K562 (cell line): Measurements from ENCODE around the gene MAPK8IP1. TPM values are rescaled to one million over a fixed set of nuclear protein-coding genes. Genes with fewer than 3 reads are reported as not detected.
A peak's percentile ranks its signal among the peaks of the same experiment; 100 is the strongest.

Source experiments
- NR2C2 ChIP-seq, 2 experiments: fragments of 200-800 bp in 1 of 2; sonication (Bioruptor generic) in 1 of 2; sonication (generic) in 1 of 2; formaldehyde crosslinking in 1 of 2; IDR thresholded peaks; 2 replicates each; pipeline versions ENCODE4 v1.6.1 to v1.8.0; 2016 to 2022; ENCODE audit warnings: mild to moderate bottlenecking in 1 of 2, missing compliant biosample characterization in 1 of 2, missing genetic modification characterization in 1 of 2, missing genetic modification reagents in 1 of 2
- SRSF9 ChIP-seq: fragments of 200-400 bp; formaldehyde crosslinking; IDR thresholded peaks from 2 replicates; pipeline ENCODE4 v1.6.1; 2017; ENCODE audit warnings: low read depth, low read length, borderline replicate concordance
- STAG1 ChIP-seq: sonication (generic); formaldehyde crosslinking; IDR thresholded peaks from 2 replicates; pipeline ENCODE4 v1.5.0; 2020; ENCODE audit warnings: missing genetic modification reagents, borderline replicate concordance
- THRAP3 ChIP-seq: fragments of 450-650 bp; IDR thresholded peaks from 2 replicates; pipeline ENCODE4 v1.6.1; 2016; ENCODE audit warnings: mild to moderate bottlenecking, inconsistent platforms, borderline replicate concordance
- ZC3H11A ChIP-seq: IDR thresholded peaks from 2 replicates; pipeline ENCODE4 v1.6.1; 2012; ENCODE audit warnings: low read depth, low read length, improper control_type of control experiment
- polyA plus RNA-seq, 8 experiments: library from polyadenylated mRNA; depleted of rRNA in 4 of 8; stranded (reverse) in 5 of 8; unstranded in 3 of 8; fragments of >200 nt; fragmentation: Nextera tagmentation in 2 of 8; fragmentation: Illumina TruSeq in 1 of 8; extraction: Ambion mirVana in 2 of 8; extraction: Trizol in 1 of 8; gene quantifications; 2 replicates each; pipeline versions ENCODE4 v1.2.1 to v1.2.3, GENCODE V29; 2011 to 2014; ENCODE audit warnings: inconsistent platforms in 1 of 8, missing spikeins in 1 of 8
- total RNA-seq, 7 experiments: library from RNA; depleted of rRNA in 6 of 7; stranded (reverse); fragments of >200 nt in 6 of 7; fragmentation: Illumina TruSeq in 2 of 7; extraction: Trizol in 2 of 7; gene quantifications; 2 replicates each; pipeline versions ENCODE4 v1.2.1 to v1.2.3, GENCODE V29; 2011 to 2021; ENCODE audit warnings: low replicate concordance in 1 of 7
- TF ChIP-seq, protein P1 (sequence below): fragments of 250-450 bp; sonication (Bioruptor Pico); IDR thresholded peaks from 2 replicates; pipeline ENCODE4 v1.5.0; 2022; ENCODE audit warnings: mild to moderate bottlenecking
- TF ChIP-seq, protein P2 (sequence below): fragments of 250-450 bp; sonication (Bioruptor Pico); IDR thresholded peaks from 2 replicates; pipeline ENCODE4 v1.5.1; 2021; ENCODE audit warnings: mild to moderate bottlenecking
- TF ChIP-seq, protein P3 (sequence below), 3 experiments: IDR thresholded peaks in 2 of 3; conservative IDR thresholded peaks in 1 of 3; 2 replicates each; pipeline ENCODE4 v1.5.1; 2011 to 2012; ENCODE audit warnings: low read length in 3 of 3, mild to moderate bottlenecking in 3 of 3, control low read depth in 2 of 3, improper control_type of control experiment in 1 of 3, inconsistent platforms in 1 of 3, low read depth in 1 of 3, mixed read lengths in 1 of 3, moderate library complexity in 1 of 3; ENCODE audit not compliant: insufficient read depth in 2 of 3
- TF ChIP-seq, protein P4 (sequence below): sonication (generic); formaldehyde crosslinking; IDR thresholded peaks from 2 replicates; pipeline ENCODE4 v1.8.0; 2022; ENCODE audit warnings: missing genetic modification reagents, mild to moderate bottlenecking, moderate library complexity, borderline replicate concordance
- TF ChIP-seq, protein P5 (sequence below), 2 experiments: fragments of 450-650 bp; formaldehyde crosslinking in 1 of 2; IDR thresholded peaks; 2 replicates each; pipeline versions ENCODE4 v1.4.0 to v1.6.1; 2014 to 2020; ENCODE audit warnings: mild to moderate bottlenecking in 2 of 2, borderline replicate concordance in 1 of 2, low read depth in 1 of 2

The MAPK8IP1 gene
- total and polyA plus RNA-seq, 9 of the 15 experiments (the other 6 are each of a cell fraction or from before 2014, with no cell fraction given), result 0.13 to 6.9 (median 2.5) TPM

DNA sequence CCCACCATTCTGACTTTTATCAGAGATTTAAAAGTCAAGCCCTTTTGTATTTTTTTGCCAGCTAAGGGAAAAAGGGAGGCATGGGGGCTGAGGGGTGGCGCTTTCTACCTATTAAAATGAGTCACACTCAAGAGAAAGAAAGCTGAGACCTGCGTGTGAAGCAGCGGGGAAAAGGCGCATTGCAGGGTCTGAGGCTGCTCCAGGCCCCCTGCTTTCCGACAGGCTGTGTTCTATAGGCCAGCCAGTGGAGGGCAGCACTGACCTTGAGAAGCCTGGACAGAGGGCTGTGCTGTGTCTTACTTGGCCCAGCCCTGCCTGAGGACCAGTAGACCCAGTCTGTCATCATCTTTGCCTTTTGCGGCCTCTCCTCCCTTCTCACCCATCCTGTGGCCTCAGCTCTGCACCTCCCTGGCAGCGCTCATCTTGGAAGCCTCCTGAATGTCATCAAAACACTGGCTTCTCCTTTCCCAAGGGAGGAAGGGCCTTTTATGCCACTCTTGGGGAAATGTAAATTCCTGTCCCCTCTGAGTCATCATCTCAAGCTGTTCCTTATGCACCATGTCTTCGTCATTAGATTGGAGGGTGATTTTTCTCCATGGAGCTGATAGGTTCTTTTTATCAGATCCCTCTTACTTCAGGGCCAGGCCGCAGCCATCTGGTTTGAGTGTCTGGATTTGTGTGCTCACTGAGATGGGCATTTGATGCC, 12.6 kb upstream of the MAPK8IP1 start (continued):
- TF ChIP-seq NR2C2 (CRISPR knock-in tag; IDR thresholded peaks at IDR 0.05) (peak; percentile 30; the same call in 1 of the 2 replicates), NR2C2 (tag; IDR thresholded peaks at IDR 0.05) (no peak), STAG1 (peak; percentile 83; the same call in 1 of the 2 replicates), ZC3H11A (no peak), SRSF9 (no peak), THRAP3 (no peak)
- TF ChIP-seq, protein P1, sequence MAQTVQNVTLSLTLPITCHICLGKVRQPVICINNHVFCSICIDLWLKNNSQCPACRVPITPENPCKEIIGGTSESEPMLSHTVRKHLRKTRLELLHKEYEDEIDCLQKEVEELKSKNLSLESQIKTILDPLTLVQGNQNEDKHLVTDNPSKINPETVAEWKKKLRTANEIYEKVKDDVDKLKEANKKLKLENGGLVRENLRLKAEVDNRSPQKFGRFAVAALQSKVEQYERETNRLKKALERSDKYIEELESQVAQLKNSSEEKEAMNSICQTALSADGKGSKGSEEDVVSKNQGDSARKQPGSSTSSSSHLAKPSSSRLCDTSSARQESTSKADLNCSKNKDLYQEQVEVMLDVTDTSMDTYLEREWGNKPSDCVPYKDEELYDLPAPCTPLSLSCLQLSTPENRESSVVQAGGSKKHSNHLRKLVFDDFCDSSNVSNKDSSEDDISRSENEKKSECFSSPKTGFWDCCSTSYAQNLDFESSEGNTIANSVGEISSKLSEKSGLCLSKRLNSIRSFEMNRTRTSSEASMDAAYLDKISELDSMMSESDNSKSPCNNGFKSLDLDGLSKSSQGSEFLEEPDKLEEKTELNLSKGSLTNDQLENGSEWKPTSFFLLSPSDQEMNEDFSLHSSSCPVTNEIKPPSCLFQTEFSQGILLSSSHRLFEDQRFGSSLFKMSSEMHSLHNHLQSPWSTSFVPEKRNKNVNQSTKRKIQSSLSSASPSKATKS, result no peak
- TF ChIP-seq, protein P2, sequence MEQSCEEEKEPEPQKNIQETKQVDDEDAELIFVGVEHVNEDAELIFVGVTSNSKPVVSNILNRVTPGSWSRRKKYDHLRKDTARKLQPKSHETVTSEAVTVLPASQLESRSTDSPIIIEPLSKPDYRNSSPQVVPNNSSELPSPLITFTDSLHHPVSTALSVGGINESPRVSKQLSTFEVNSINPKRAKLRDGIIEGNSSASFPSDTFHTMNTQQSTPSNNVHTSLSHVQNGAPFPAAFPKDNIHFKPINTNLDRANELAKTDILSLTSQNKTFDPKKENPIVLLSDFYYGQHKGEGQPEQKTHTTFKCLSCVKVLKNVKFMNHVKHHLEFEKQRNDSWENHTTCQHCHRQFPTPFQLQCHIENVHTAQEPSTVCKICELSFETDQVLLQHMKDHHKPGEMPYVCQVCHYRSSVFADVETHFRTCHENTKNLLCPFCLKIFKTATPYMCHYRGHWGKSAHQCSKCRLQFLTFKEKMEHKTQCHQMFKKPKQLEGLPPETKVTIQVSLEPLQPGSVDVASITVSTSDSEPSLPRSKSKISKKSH (CRISPR knock-in tag), result no peak
- TF ChIP-seq, protein P3, sequence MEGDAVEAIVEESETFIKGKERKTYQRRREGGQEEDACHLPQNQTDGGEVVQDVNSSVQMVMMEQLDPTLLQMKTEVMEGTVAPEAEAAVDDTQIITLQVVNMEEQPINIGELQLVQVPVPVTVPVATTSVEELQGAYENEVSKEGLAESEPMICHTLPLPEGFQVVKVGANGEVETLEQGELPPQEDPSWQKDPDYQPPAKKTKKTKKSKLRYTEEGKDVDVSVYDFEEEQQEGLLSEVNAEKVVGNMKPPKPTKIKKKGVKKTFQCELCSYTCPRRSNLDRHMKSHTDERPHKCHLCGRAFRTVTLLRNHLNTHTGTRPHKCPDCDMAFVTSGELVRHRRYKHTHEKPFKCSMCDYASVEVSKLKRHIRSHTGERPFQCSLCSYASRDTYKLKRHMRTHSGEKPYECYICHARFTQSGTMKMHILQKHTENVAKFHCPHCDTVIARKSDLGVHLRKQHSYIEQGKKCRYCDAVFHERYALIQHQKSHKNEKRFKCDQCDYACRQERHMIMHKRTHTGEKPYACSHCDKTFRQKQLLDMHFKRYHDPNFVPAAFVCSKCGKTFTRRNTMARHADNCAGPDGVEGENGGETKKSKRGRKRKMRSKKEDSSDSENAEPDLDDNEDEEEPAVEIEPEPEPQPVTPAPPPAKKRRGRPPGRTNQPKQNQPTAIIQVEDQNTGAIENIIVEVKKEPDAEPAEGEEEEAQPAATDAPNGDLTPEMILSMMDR (IDR thresholded peaks at IDR 0.05 in 2 of 3, conservative IDR thresholded peaks at IDR 0.05 in 1 of 3; ENCODE audit: insufficient read depth in 2 of 3, low read depth in 1 of 3, low read length in 3 of 3), result peak; percentile 83 to 89 (median 86)
- TF ChIP-seq, protein P4, sequence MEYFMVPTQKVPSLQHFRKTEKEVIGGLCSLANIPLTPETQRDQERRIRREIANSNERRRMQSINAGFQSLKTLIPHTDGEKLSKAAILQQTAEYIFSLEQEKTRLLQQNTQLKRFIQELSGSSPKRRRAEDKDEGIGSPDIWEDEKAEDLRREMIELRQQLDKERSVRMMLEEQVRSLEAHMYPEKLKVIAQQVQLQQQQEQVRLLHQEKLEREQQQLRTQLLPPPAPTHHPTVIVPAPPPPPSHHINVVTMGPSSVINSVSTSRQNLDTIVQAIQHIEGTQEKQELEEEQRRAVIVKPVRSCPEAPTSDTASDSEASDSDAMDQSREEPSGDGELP (CRISPR knock-in tag), result peak; percentile 50; the same call in 1 of the 2 replicates
- TF ChIP-seq, protein P5, sequence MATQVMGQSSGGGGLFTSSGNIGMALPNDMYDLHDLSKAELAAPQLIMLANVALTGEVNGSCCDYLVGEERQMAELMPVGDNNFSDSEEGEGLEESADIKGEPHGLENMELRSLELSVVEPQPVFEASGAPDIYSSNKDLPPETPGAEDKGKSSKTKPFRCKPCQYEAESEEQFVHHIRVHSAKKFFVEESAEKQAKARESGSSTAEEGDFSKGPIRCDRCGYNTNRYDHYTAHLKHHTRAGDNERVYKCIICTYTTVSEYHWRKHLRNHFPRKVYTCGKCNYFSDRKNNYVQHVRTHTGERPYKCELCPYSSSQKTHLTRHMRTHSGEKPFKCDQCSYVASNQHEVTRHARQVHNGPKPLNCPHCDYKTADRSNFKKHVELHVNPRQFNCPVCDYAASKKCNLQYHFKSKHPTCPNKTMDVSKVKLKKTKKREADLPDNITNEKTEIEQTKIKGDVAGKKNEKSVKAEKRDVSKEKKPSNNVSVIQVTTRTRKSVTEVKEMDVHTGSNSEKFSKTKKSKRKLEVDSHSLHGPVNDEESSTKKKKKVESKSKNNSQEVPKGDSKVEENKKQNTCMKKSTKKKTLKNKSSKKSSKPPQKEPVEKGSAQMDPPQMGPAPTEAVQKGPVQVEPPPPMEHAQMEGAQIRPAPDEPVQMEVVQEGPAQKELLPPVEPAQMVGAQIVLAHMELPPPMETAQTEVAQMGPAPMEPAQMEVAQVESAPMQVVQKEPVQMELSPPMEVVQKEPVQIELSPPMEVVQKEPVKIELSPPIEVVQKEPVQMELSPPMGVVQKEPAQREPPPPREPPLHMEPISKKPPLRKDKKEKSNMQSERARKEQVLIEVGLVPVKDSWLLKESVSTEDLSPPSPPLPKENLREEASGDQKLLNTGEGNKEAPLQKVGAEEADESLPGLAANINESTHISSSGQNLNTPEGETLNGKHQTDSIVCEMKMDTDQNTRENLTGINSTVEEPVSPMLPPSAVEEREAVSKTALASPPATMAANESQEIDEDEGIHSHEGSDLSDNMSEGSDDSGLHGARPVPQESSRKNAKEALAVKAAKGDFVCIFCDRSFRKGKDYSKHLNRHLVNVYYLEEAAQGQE (IDR thresholded peaks at IDR 0.05; ENCODE audit: borderline replicate concordance), result peak; percentile 75
- TF ChIP-seq, protein P5 (CRISPR knock-in tag; IDR thresholded peaks at IDR 0.05; ENCODE audit: low read depth), result no peak
